H1 (cell line): ENCODE results near the gene PLEKHO1. TPM values are rescaled to one million over a fixed set of nuclear protein-coding genes. Genes with fewer than 3 reads are reported as not detected.

ENCODE experiments used
- CTCF ChIA-PET: fragments of 300-600 bp; sonication (Branson Sonifier 250); formaldehyde crosslinking; loops from one replicate; lab custom pipeline; 2021; ENCODE audit not compliant: partially characterized antibody; lab: Charles Lee
- POLR2A ChIA-PET: fragments of 300-600 bp; sonication (Branson Sonifier 250); formaldehyde crosslinking; loops from one replicate; lab custom pipeline; 2021; ENCODE audit warnings: inconsistent platforms; ENCODE audit not compliant: partially characterized antibody; lab: Charles Lee
- DNase-seq, 2 experiments: peaks; one replicate each; pipeline versions ENCODE4 v3.0.0 to v3.0.0-alpha.2; 2010 to 2022; ENCODE audit warnings: low spot score in 2 of 2, low read depth in 1 of 2, mixed read lengths in 1 of 2
- FAIRE-seq: peaks from 2 replicates; lab custom pipeline; 2011; peaks lifted over from hg19 to GRCh38; lab: Jason Lieb, UNC
- H2AFZ ChIP-seq: 2 replicates; pipeline ENCODE4 v1.8.1; 2012; ENCODE audit warnings: low read length, inconsistent platforms
- H2AK5ac ChIP-seq: 2 replicates; pipeline ENCODE4 v1.6.1; 2013; ENCODE audit warnings: low read depth, low read length
- H2BK120ac ChIP-seq: replicated peaks from 2 replicates; pipeline ENCODE3; 2013; ENCODE audit warnings: low read depth, low read length, inconsistent platforms
- H2BK12ac ChIP-seq: 2 replicates; pipeline ENCODE4 v1.6.1; 2013; ENCODE audit warnings: low read depth, low read length
- H2BK15ac ChIP-seq: 2 replicates; pipeline ENCODE4 v1.6.1; 2013; ENCODE audit warnings: low read length
- H2BK20ac ChIP-seq: 2 replicates; pipeline ENCODE4 v1.6.1; 2013; ENCODE audit warnings: low read length
- H2BK5ac ChIP-seq: 2 replicates; pipeline ENCODE4 v1.6.1; 2013; ENCODE audit warnings: low read depth, low read length
- H3K14ac ChIP-seq: 2 replicates; pipeline ENCODE4 v1.6.1; 2013; ENCODE audit warnings: inconsistent platforms; ENCODE audit not compliant: insufficient read length
- H3K18ac ChIP-seq: 2 replicates; pipeline ENCODE4 v1.6.1; 2013; ENCODE audit warnings: low read length; ENCODE audit errors: extremely low read depth
- H3K23ac ChIP-seq: 2 replicates; pipeline ENCODE4 v1.6.1; 2013; ENCODE audit warnings: inconsistent platforms; ENCODE audit not compliant: insufficient read length
- H3K23me2 ChIP-seq: 2 replicates; pipeline ENCODE4 v1.6.1; 2013; ENCODE audit warnings: low read depth, low read length
- H3K27ac ChIP-seq: 2 replicates; pipeline ENCODE4 v1.6.1; 2011; ENCODE audit warnings: low read depth, low read length, inconsistent platforms
- H3K27me3 ChIP-seq, 4 experiments: replicated peaks in 1 of 4; 1 replicate in 1 of 4; 2 replicates in 3 of 4; pipeline versions ENCODE4 v1.6.1 to v1.8.1; 2011 to 2013; ENCODE audit warnings: low read length in 3 of 4, mild to moderate bottlenecking in 3 of 4, inconsistent platforms in 2 of 4, mixed read lengths in 2 of 4, moderate library complexity in 1 of 4; ENCODE audit not compliant: control insufficient read depth in 3 of 4, insufficient read depth in 3 of 4; ENCODE audit errors: extremely low read depth in 1 of 4
- H3K36me3 ChIP-seq, 4 experiments: 2 replicates each; pipeline versions ENCODE4 v1.6.1 to v1.8.1; 2011 to 2013; ENCODE audit warnings: mild to moderate bottlenecking in 4 of 4, low read length in 3 of 4, moderate library complexity in 2 of 4, control low read depth in 1 of 4, inconsistent platforms in 1 of 4; ENCODE audit not compliant: insufficient read depth in 4 of 4, control insufficient read depth in 2 of 4
- H3K4ac ChIP-seq: replicated peaks from 2 replicates; pipeline ENCODE3; 2013; ENCODE audit warnings: low read length, low read depth, mixed read lengths, inconsistent platforms; ENCODE audit not compliant: insufficient read length
- H3K4me1 ChIP-seq, 4 experiments: replicated peaks in 1 of 4; 1 replicate in 1 of 4; 2 replicates in 3 of 4; pipeline versions ENCODE4 v1.6.1 to v1.8.1; 2011 to 2013; ENCODE audit warnings: low read length in 3 of 4, inconsistent platforms in 2 of 4, mixed read lengths in 1 of 4; ENCODE audit not compliant: insufficient read depth in 4 of 4, control insufficient read depth in 3 of 4
- H3K4me2 ChIP-seq, 2 experiments: 2 replicates each; pipeline versions ENCODE4 v1.6.1 to v1.8.1; 2011 to 2013; ENCODE audit warnings: low read depth in 2 of 2, low read length in 2 of 2, control low read depth in 1 of 2, inconsistent platforms in 1 of 2, mild to moderate bottlenecking in 1 of 2; ENCODE audit not compliant: insufficient read depth in 1 of 2
- H3K4me3 ChIP-seq, 4 experiments: fragments of 200-600, 300-600 bp in 1 of 4; sonication (generic), shearing (Covaris generic), sonication (Bioruptor Twin) in 1 of 4; 2 replicates each; pipeline versions ENCODE4 v1.5.1 to v1.8.1; 2011 to 2016; ENCODE audit warnings: low read length in 4 of 4, low read depth in 3 of 4, control low read depth in 2 of 4, inconsistent platforms in 2 of 4, mild to moderate bottlenecking in 2 of 4, mixed read lengths in 1 of 4, moderate library complexity in 1 of 4; ENCODE audit not compliant: insufficient read depth in 2 of 4; ENCODE audit errors: extremely low read depth in 1 of 4
- H3K56ac ChIP-seq: replicated peaks from 2 replicates; pipeline ENCODE3; 2013; ENCODE audit warnings: low read depth, mild to moderate bottlenecking, mixed read lengths, low read length, inconsistent platforms; ENCODE audit not compliant: insufficient read length
- H3K79me1 ChIP-seq: 2 replicates; pipeline ENCODE4 v1.6.1; 2013; ENCODE audit warnings: low read depth, low read length, control low read depth
- H3K79me2 ChIP-seq, 2 experiments: 2 replicates each; pipeline versions ENCODE4 v1.6.1 to v1.8.1; 2012 to 2013; ENCODE audit warnings: low read length in 2 of 2, mild to moderate bottlenecking in 2 of 2, inconsistent platforms in 1 of 2; ENCODE audit not compliant: insufficient read depth in 2 of 2, control insufficient read depth in 1 of 2
- H3K9ac ChIP-seq, 4 experiments: replicated peaks in 1 of 4; 1 replicate in 1 of 4; 2 replicates in 3 of 4; pipeline versions ENCODE4 v1.6.1 to v1.8.1; 2011 to 2013; ENCODE audit warnings: low read depth in 3 of 4, low read length in 3 of 4, control low read depth in 2 of 4, mild to moderate bottlenecking in 2 of 4, moderate library complexity in 2 of 4, inconsistent platforms in 1 of 4; ENCODE audit errors: extremely low read depth in 1 of 4
- H3K9me3 ChIP-seq, 2 experiments: 2 replicates each; pipeline versions ENCODE4 v1.6.1 to v1.8.1; 2012 to 2013; ENCODE audit warnings: mild to moderate bottlenecking in 2 of 2, moderate library complexity in 2 of 2, control low read depth in 1 of 2, inconsistent platforms in 1 of 2, low read depth in 1 of 2, low read length in 1 of 2, mixed read lengths in 1 of 2; ENCODE audit not compliant: insufficient read depth in 2 of 2
- H4K20me1 ChIP-seq, 2 experiments: replicated peaks in 1 of 2; 2 replicates each; pipeline versions ENCODE3 to v1.8.1; 2011 to 2013; ENCODE audit warnings: inconsistent platforms in 2 of 2, low read length in 2 of 2, mild to moderate bottlenecking in 1 of 2; ENCODE audit not compliant: insufficient read depth in 2 of 2, control insufficient read depth in 1 of 2
- H4K5ac ChIP-seq: 2 replicates; pipeline ENCODE4 v1.6.1; 2013; ENCODE audit warnings: low read length, low read depth, mixed read lengths, inconsistent platforms; ENCODE audit not compliant: insufficient read length
- H4K8ac ChIP-seq: 2 replicates; pipeline ENCODE4 v1.8.0; 2013; ENCODE audit warnings: mild to moderate bottlenecking, moderate library complexity, low read length, inconsistent platforms; ENCODE audit not compliant: insufficient read depth; ENCODE audit errors: extremely low read depth
- H4K91ac ChIP-seq: replicated peaks from 2 replicates; pipeline ENCODE3; 2013; ENCODE audit warnings: low read length, mixed read lengths, inconsistent platforms; ENCODE audit not compliant: insufficient read length
- CHD1 ChIP-seq: IDR thresholded peaks from 2 replicates; pipeline ENCODE4 v1.6.1; 2012; ENCODE audit warnings: low read depth, low read length, improper control_type of control experiment
- CTBP2 ChIP-seq: IDR thresholded peaks from 2 replicates; pipeline ENCODE4 v1.7.0; 2011; ENCODE audit warnings: borderline replicate concordance, mild to moderate bottlenecking, moderate library complexity, mixed read lengths, low read length; ENCODE audit not compliant: insufficient read depth, insufficient read length
- GABPA ChIP-seq: IDR thresholded peaks from 2 replicates; pipeline ENCODE4 v1.6.1; 2011; ENCODE audit warnings: mild to moderate bottlenecking, low read length, moderate library complexity, borderline replicate concordance; ENCODE audit not compliant: insufficient read depth
- JUND ChIP-seq: IDR thresholded peaks from 2 replicates; pipeline ENCODE4 v1.6.1; 2011; ENCODE audit warnings: mild to moderate bottlenecking, improper control_type of control experiment, low read length
- KDM5A ChIP-seq: fragments of 200-600 bp; IDR thresholded peaks from 2 replicates; pipeline ENCODE4 v1.7.1; 2012; ENCODE audit warnings: mild to moderate bottlenecking, low read length, inconsistent platforms, mixed read lengths
- PHF8 ChIP-seq: fragments of 200-600 bp; sonication (generic); conservative IDR thresholded peaks from 2 replicates; pipeline ENCODE4 v1.7.1; 2012; ENCODE audit warnings: low read depth, mild to moderate bottlenecking, inconsistent platforms, low read length, moderate library complexity
- RFX5 ChIP-seq: IDR thresholded peaks from 2 replicates; pipeline ENCODE4 v1.6.1; 2011; ENCODE audit warnings: low read depth, low read length, improper control_type of control experiment, borderline replicate concordance
- RXRA ChIP-seq: IDR thresholded peaks from 2 replicates; pipeline ENCODE4 v1.6.1; 2011; ENCODE audit warnings: low read depth, mild to moderate bottlenecking, low read length, moderate library complexity; ENCODE audit not compliant: insufficient read depth
- SAP30 ChIP-seq: fragments of 300-600 bp; sonication (generic); IDR thresholded peaks from 2 replicates; pipeline ENCODE4 v1.7.1; 2012; ENCODE audit warnings: low read length, moderate library complexity, mild to moderate bottlenecking, inconsistent platforms; ENCODE audit not compliant: insufficient read depth, insufficient replicate concordance
- SIRT6 ChIP-seq: IDR thresholded peaks from one replicate; pipeline ENCODE4 v1.7.1; 2012; ENCODE audit warnings: low read length, inconsistent platforms
- SP4 ChIP-seq: IDR thresholded peaks from 2 replicates; pipeline ENCODE4 v1.6.1; 2012; ENCODE audit warnings: low read length, inconsistent platforms
- TEAD4 ChIP-seq: IDR thresholded peaks from 2 replicates; pipeline ENCODE4 v1.6.1; 2012; ENCODE audit warnings: low read depth, low read length, inconsistent platforms, mixed read lengths
- polyA plus RNA-seq, 7 experiments: library from polyadenylated mRNA; depleted of rRNA in 3 of 7; stranded (reverse) in 5 of 7; unstranded in 2 of 7; fragments of >200 nt in 5 of 7; fragments of 200-250 nt in 2 of 7; gene quantifications; 1 replicate in 5 of 7; 2 replicates in 1 of 7; 4 replicates in 1 of 7; pipeline versions ENCODE4 v1.2.1 to v1.2.3, GENCODE V29; 2011 to 2013; ENCODE audit warnings: missing spikeins in 2 of 7, mixed read lengths in 2 of 7
- total RNA-seq: library from RNA; stranded (reverse); fragmentation: NEBNext Ultra II Directional; extraction: Animal tissue kit (Norgen Biotek cat#: 25700); gene quantifications from 2 replicates; pipeline ENCODE4 v1.2.1, GENCODE V29; 2021
- TF ChIP-seq, protein P1 (sequence below), 3 experiments: IDR thresholded peaks; 1 replicate in 2 of 3; 2 replicates in 1 of 3; pipeline versions ENCODE4 v1.5.1 to v1.6.1; 2011; ENCODE audit warnings: low read length in 3 of 3, mild to moderate bottlenecking in 3 of 3, inconsistent platforms in 2 of 3, low read depth in 1 of 3, moderate library complexity in 1 of 3; ENCODE audit not compliant: insufficient read depth in 1 of 3; ENCODE audit errors: control extremely low read depth in 1 of 3

PLEKHO1 gene
- total and polyA plus RNA-seq, 2 of the 8 experiments (the other 6 are each of a cell fraction or from before 2014, with no cell fraction given) = 23.2 to 37.0 TPM

GRCh38 chr1:150142083-150142482 lies 7.6 kb upstream of the PLEKHO1 start:
- no peak for FAIRE-seq
- no peak overlapping the region for H4K8ac ChIP-seq
- TF ChIP-seq GABPA = no peak
- TF ChIP-seq CTBP2 = no peak
- no peak for TF ChIP-seq RXRA
- no peak for TF ChIP-seq RFX5
- no peak for TF ChIP-seq TEAD4
- no peak for TF ChIP-seq SAP30
- TF ChIP-seq KDM5A = no peak
- no peak for TF ChIP-seq JUND
- no peak for TF ChIP-seq CHD1
- no peak for TF ChIP-seq SIRT6
- TF ChIP-seq, protein P1, sequence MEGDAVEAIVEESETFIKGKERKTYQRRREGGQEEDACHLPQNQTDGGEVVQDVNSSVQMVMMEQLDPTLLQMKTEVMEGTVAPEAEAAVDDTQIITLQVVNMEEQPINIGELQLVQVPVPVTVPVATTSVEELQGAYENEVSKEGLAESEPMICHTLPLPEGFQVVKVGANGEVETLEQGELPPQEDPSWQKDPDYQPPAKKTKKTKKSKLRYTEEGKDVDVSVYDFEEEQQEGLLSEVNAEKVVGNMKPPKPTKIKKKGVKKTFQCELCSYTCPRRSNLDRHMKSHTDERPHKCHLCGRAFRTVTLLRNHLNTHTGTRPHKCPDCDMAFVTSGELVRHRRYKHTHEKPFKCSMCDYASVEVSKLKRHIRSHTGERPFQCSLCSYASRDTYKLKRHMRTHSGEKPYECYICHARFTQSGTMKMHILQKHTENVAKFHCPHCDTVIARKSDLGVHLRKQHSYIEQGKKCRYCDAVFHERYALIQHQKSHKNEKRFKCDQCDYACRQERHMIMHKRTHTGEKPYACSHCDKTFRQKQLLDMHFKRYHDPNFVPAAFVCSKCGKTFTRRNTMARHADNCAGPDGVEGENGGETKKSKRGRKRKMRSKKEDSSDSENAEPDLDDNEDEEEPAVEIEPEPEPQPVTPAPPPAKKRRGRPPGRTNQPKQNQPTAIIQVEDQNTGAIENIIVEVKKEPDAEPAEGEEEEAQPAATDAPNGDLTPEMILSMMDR (IDR thresholded peaks at IDR 0.05; ENCODE audit: control extremely low read depth in 1 of 3, insufficient read depth in 1 of 3, low read depth in 1 of 3, low read length in 3 of 3) = no peak
- TF ChIP-seq PHF8 = no peak
- TF ChIP-seq SP4 = no peak

More at GRCh38 chr1:150142083-150142482, 7.6 kb upstream of the PLEKHO1 start:
- Histone ChIP-seq H3K36me3 (no peaks in the 10 kb centered on the region), H2BK12ac (no peak overlapping the region), H3K4ac (no peak overlapping the region), H2BK15ac (no peak overlapping the region), H3K4me2 (no peak overlapping the region), H3K9ac (no peak overlapping the region), H3K79me1 (no peaks in the 10 kb centered on the region), H2BK5ac (no peak overlapping the region), H2AFZ (no peak overlapping the region), H3K18ac (no peak overlapping the region), H3K4me3 (no peak overlapping the region), H3K23me2 (peaks cover 1% of the 10 kb centered on the region; the same call in 1 of the 2 replicates), H3K23ac (no peak overlapping the region), H3K27ac (no peak overlapping the region), H2BK20ac (no peak overlapping the region), H4K20me1 (peaks cover 0 to 4% of the 10 kb centered on the region in 2 experiments), H3K4me1 (no peaks in the 10 kb centered on the region), H3K79me2 (no peaks in the 10 kb centered on the region), H3K14ac (no peak overlapping the region), H4K5ac (no peak overlapping the region), H3K9me3 (no peaks in the 10 kb centered on the region), H3K27me3 (no peaks in the 10 kb centered on the region), H2BK120ac (no peak overlapping the region), H3K56ac (no peak overlapping the region), H4K91ac (no peak overlapping the region), H2AK5ac (no peak overlapping the region)
- POLR2A ChIA-PET = no interaction called here
- CTCF ChIA-PET = no interaction called here
- DNase-seq = no peak
